Kasumi-1 (cell line): ENCODE measurements around the gene LARP1B.
"Not testable (repeated sequence)": the region's sequence is repeated elsewhere in the genome, so short reads cannot be mapped to it uniquely, and the experiment has no call there.

Source experiments
- DNase-seq, 2 experiments: peaks; one replicate each; lab custom pipeline; 2025; lab: John Stamatoyannopoulos, UW

LARP1B gene

DNA sequence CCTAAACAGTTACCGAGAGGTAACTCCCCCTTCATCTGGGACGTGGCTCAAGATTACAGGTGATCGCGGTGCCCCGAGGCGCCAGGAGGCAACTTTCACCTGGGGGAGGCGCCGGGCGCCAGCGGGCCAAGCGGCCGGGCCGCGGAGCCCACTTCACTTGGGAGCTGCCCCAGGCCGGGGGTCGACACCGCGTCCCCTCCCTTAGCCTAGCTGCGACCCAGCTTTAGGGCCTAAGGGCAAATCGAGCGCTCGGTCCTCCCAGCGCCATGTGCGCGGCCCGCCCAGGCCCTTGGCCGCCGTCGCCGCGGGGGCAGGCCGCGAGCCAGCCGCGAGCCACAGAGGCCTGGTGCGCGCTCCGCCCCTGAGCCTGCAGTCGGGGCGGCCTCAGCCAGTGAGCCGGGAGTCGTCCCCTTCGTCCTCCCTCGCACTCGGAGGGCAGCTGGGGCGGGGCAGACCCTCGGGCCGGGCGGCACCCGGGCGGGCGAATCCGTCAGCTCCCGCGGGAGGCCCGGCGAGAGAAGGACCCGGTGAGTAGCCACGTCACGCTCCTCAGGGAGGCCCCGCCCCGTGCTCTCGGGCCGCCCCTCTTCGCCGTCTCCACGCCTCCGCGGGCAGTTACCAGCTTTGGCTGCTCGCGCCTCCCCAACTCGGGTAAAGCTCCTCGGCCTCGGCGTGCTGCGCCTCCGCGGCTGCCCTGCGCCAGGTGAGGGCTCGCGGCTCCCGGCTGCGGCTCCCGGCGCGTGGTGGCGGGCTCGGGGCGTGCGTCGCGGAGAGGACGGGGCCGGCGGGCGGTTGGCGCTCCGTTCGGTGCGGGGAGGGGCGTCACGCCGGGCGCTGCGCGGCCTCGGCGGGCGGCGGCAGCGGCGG is at the start of gene LARP1B:
Gene LARP1B, plus strand, starts transcription at position 614 of the 867 bp plus-strand sequence. CDS start 13,640 bp downstream, outside the sequence.
- peak; percentile 91 to 94 for DNase-seq

DNA sequence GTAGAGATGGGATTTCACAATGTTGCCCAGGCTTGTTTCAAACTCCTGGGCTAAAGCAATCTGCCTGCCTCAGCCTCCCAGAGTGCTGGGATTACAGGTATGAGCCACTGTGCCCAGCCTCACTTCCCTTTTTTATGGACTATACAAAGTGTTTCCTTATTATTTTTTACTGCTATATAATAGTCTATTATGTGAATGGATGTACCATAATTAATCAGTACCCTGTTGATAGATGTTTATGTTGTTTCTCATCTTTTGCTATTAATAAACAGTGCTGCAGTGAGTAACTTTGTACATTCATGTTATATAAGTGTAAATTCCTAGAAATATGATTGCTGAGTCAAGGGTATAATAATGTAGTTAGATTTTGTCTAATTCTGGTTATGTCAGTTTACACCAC is 35.8 kb upstream of the LARP1B start:
- DNase-seq, result no peak

GRCh38 chr4:128029907-128030306 is 31.2 kb upstream of the LARP1B start:
- DNase-seq, result no peak

GRCh38 chr4:128031756-128032384 is 29.2 kb upstream of the LARP1B start:
- DNase-seq, result no peak

- DNase-seq, result no peak
These were observed 21.5 kb upstream of the LARP1B start for GRCh38 chr4:128039568-128039967.

DNA sequence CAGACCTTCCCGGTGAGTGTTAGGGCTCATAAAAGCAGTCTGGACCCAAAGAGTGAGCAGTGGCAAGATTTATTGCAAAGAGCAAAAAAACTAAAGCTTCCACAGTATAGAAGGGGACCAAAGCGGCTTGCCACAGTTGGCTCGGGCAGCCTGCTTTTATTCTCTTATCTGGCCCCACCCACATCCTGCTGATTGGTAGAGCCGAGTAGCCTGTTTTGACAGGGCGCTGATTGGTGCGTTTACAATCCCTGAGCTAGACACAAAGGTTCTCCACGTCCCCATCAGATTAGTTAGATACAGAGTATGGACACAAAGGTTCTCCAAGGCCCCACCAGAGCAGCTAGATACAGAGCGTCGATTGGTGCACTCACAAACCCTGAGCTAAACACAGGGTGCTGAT is 14.1 kb upstream of the LARP1B start:
- not testable (repeated sequence) for DNase-seq

- not testable (repeated sequence) for DNase-seq
These were observed 13.6 kb upstream of the LARP1B start for GRCh38 chr4:128047514-128047913.

DNA sequence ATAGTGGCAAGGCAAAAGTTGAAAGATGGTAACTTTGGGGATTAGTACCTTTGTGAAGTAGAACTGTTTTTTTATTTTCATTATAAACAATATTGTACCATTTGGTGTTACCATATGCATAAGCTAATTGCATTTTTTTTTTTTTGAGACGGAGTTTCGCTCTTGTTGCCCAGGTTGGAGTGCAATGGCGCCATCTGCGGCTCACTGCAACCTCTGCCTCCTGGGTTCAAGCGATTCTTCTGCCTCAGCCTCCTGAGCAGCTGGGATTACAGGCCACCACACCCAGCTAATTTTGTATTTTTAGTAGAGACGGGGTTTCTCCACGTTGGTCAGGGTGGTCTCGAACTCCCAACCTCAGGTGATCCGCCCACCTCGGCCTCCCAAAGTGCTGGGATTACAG is 9.9 kb upstream of the LARP1B start:
- peak in 1 of 2 experiments; percentile 14 for DNase-seq

GRCh38 chr4:128054907-128055306 is 6.2 kb upstream of the LARP1B start:
- DNase-seq, result not testable (repeated sequence)

GRCh38 chr4:128055441-128056206 is 5.5 kb upstream of the LARP1B start:
- not testable (repeated sequence) for DNase-seq

GRCh38 chr4:128056396-128056795 is 4.7 kb upstream of the LARP1B start:
- DNase-seq, result no peak

- DNase-seq, result peak in 1 of 2 experiments; percentile 32
These were observed 902 bp upstream of the LARP1B start for GRCh38 chr4:128060121-128060698.

- DNase-seq, result peak in 1 of 2 experiments; percentile 31
These were observed 739 bp downstream of the LARP1B start for GRCh38 chr4:128061566-128062536.

- DNase-seq, result not testable (repeated sequence)
These were observed 5.3 kb downstream of the LARP1B start for GRCh38 chr4:128066453-128066820.

GRCh38 chr4:128068918-128069317 is 7.8 kb downstream of the LARP1B start:
- peak; percentile 40 to 62 for DNase-seq

DNA sequence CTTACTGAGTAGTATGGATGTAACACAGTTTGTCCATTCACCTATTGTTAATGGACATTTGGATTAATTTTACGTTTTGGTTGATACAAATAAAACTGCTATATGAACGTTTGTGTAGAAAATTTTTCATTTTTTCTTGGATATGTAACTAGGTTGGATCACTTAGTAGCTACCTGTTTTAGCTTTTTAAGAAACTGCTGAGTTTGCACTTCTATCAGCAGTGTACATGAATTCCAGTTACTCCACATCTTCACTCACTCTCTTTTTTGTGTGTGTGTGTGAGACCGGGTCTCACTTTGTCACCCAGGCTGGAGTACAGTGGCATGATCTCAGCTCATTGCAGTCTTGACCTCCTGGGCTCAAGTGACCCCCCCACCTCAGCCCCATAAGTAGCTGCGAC is 15.4 kb downstream of the LARP1B start:
- no peak for DNase-seq

DNA sequence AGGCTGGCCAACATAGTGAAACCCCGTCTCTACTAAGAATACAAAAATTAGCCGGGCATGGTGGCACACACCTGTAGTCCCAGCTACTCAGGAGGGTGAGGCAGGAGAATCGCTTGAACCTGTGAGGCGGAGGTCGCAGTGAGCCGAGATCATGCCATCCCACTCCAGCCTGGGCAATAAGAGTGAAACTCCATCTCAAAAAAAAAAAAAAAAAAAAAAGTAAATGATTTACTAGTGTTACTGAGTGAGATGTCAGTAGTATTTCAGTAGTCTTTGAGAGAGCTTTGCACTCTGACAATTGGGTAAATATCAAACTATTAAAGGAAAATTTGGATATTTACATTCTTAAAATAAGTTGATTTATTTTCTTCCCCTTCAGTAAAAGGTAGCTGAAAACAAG is 34.2 kb downstream of the LARP1B start:
- DNase-seq, result not testable (repeated sequence)

- no peak for DNase-seq
These were observed 46.7 kb downstream of the LARP1B start for GRCh38 chr4:128107766-128108165.

DNA sequence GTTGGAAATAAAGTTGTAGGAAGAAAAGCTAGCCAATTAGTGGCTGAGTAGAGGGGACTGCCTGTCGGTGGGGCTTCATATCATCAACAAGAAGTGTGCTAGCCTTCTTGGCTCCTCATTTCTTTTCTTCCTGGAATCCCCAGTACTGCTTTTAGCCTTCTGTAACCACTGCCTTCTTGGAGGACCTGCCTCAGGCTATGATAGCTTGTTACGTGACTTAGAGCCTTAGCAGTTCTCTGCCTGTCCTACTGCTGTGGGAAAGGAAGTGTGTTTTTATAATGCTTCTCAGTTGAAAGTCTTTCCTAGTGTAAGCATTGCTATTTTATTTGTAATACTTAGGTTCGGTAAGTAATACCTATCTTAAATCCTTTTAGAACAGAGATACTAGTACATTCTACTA is 61.9 kb downstream of the LARP1B start:
- DNase-seq, result no peak

- no peak for DNase-seq
These were observed 69.5 kb downstream of the LARP1B start for GRCh38 chr4:128130621-128131020.

GRCh38 chr4:128134925-128135324 is 73.8 kb downstream of the LARP1B start:
- no peak for DNase-seq
